GM12891 (cell line): ENCODE results near the gene IMMP2L.

Experiments used
- DNase-seq: peaks from one replicate; pipeline ENCODE4 v3.0.0; 2011; ENCODE audit warnings: low spot score; ENCODE audit not compliant: insufficient read length
- FAIRE-seq: peaks from 2 replicates; lab custom pipeline; 2011; peaks lifted over from hg19 to GRCh38; lab: Jason Lieb, UNC
- PAX5 ChIP-seq: IDR thresholded peaks from 2 replicates; pipeline ENCODE4 v1.6.1; 2011; ENCODE audit warnings: low read length, moderate library complexity, mild to moderate bottlenecking; ENCODE audit not compliant: insufficient read depth, severe bottlenecking
- POLR2A ChIP-seq: IDR thresholded peaks from 2 replicates; pipeline ENCODE4 v1.6.1; 2011; ENCODE audit warnings: low read depth, low read length, control low read depth
- POLR2AphosphoS5 ChIP-seq: IDR thresholded peaks from 2 replicates; pipeline ENCODE4 v1.6.1; 2011; ENCODE audit warnings: low read depth, low read length, control low read depth
- POU2F2 ChIP-seq: IDR thresholded peaks from 2 replicates; pipeline ENCODE4 v1.6.1; 2011; ENCODE audit warnings: low read depth, mild to moderate bottlenecking, control low read depth, low read length, moderate library complexity
- SPI1 ChIP-seq: IDR thresholded peaks from 2 replicates; pipeline ENCODE4 v1.6.1; 2011; ENCODE audit warnings: low read depth, low read length, control low read depth
- TAF1 ChIP-seq: IDR thresholded peaks from 2 replicates; pipeline ENCODE4 v1.6.1; 2011; ENCODE audit warnings: low read depth, low read length, control low read depth

IMMP2L gene

GRCh38 chr7:111138193-111138569 lies 424.1 kb downstream of the IMMP2L start:
- DNase-seq (no peak), FAIRE-seq (peak; percentile 57)
- TF ChIP-seq POLR2AphosphoS5 (no peak), POLR2A (no peak), PAX5 (no peak), SPI1 (no peak), TAF1 (no peak), POU2F2 (no peak)

- FAIRE-seq (no peak), DNase-seq (no peak)
- TF ChIP-seq SPI1: 0 out of 2 replicates have a peak, but pooled peaks have one; percentile 5
- TF ChIP-seq POLR2A: no peak
- no peak for TF ChIP-seq POU2F2
- TF ChIP-seq TAF1: no peak
- no peak for TF ChIP-seq POLR2AphosphoS5
- no peak for TF ChIP-seq PAX5
These were observed 424.7 kb downstream of the IMMP2L start for GRCh38 chr7:111137296-111138192.

- DNase-seq (no peak), FAIRE-seq (no peak)
- no peak for TF ChIP-seq PAX5
- no peak for TF ChIP-seq SPI1
- no peak for TF ChIP-seq TAF1
- no peak for TF ChIP-seq POLR2A
- no peak for TF ChIP-seq POU2F2
- TF ChIP-seq POLR2AphosphoS5: no peak
These were observed 429.5 kb downstream of the IMMP2L start for GRCh38 chr7:111132833-111133232.

- no peak for FAIRE-seq
- no peak for TF ChIP-seq SPI1
- DNase-seq: no peak
These were observed 432.9 kb downstream of the IMMP2L start for GRCh38 chr7:111129435-111129834.

GRCh38 chr7:111126987-111127386 lies 435.3 kb downstream of the IMMP2L start:
- TF ChIP-seq TAF1 (no peak), SPI1 (no peak), POU2F2 (no peak), PAX5 (no peak), POLR2AphosphoS5 (no peak), POLR2A (no peak)
- no peak for DNase-seq
- no peak for FAIRE-seq

GRCh38 chr7:111115966-111116365 lies 446.3 kb downstream of the IMMP2L start:
- FAIRE-seq (no peak), DNase-seq (no peak)
- TF ChIP-seq POU2F2: no peak
- TF ChIP-seq POLR2A: no peak
- TF ChIP-seq SPI1: no peak
- no peak for TF ChIP-seq PAX5
- no peak for TF ChIP-seq POLR2AphosphoS5
- TF ChIP-seq TAF1: no peak

GRCh38 chr7:111113263-111114017 lies 448.9 kb downstream of the IMMP2L start:
- DNase-seq (no peak), FAIRE-seq (no peak)
- TF ChIP-seq TAF1 (no peak), PAX5 (no peak), POLR2A (no peak), POLR2AphosphoS5 (no peak), POU2F2 (no peak), SPI1 (no peak)

GRCh38 chr7:111112439-111112838 lies 449.9 kb downstream of the IMMP2L start:
- no peak for DNase-seq
- TF ChIP-seq POU2F2: no peak
- TF ChIP-seq SPI1: no peak
- TF ChIP-seq POLR2AphosphoS5: no peak
- no peak for TF ChIP-seq PAX5
- TF ChIP-seq POLR2A: no peak
- no peak for TF ChIP-seq TAF1

GRCh38 chr7:111108496-111108895 lies 453.8 kb downstream of the IMMP2L start:
- FAIRE-seq (no peak), DNase-seq (no peak)
- TF ChIP-seq SPI1 (no peak), PAX5 (no peak), TAF1 (no peak), POLR2A (no peak), POU2F2 (no peak), POLR2AphosphoS5 (no peak)

More at GRCh38 chr7:111112439-111112838, 449.9 kb downstream of the IMMP2L start:
- FAIRE-seq: no peak
